Retina (tissue), 1 donor: ENCODE measurements around the gene FCAR.
"Not testable (repeated sequence)": the region's sequence is repeated elsewhere in the genome, so short reads cannot be mapped to it uniquely, and the experiment has no call there.

Experiments
- DNase-seq: peaks from one replicate; pipeline ENCODE4 v3.0.0-alpha.2; 2016

Gene FCAR

DNA sequence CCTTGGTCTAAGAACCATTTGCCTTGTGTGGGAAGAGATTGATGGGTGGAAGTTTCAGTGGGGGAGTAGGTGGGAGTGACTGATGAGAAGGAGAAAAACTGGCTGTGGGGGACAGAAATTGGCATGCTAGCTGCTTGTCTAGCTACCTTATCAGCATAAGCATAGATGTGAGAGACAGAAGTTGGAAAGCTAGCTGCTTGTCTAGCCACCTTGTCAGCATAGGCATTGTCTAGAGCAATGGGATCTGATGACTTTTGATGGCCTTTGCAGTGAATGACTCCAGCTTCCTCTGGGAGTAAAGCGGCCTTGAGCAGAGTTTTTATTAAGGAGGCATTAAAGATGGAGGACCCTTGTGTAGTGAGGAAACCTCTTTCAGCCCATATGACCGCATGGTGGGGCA lies 22.0 kb downstream of the FCAR start:
- no peak for DNase-seq

DNA sequence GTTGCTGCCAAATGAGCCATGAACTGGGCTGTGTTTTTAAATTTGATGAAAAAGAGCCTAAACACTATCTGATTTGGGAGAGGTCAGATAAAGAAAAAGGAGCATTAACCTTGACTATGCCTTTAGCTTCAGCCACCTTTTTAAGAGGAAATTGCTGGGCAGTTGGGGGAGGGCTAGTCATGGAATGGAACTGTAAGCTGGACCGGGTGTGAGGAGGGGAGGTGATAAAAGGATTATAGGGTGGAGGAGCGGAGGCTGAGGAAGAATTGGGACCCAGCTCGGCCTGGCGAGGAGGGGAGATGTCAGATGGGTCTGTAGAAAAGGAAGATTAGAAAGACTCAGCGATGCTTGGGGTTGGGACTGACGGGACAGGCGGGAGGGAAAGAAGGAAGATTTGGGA lies 24.6 kb downstream of the FCAR start:
- not testable (repeated sequence) for DNase-seq

DNA sequence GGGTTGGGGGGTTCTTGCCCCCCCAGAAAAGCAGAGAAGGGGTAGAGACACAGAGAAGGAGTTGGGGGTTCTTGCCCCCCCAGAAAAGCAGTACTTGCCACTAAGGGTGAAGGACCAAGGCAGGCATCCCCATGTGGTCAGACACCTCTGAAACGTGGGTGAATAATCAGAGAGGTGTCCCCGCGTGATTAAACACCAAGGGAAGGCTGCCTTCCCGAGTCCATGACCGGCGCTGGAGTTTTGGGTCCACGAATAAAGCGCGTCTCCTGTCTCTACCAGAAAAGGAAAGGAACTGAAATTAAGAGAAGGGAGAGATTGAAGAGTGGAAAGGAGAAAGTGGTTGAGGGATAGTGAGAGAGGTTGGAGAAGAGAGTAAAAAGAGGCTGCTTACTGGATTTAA lies 25.6 kb downstream of the FCAR start:
- not testable (repeated sequence) for DNase-seq

DNA sequence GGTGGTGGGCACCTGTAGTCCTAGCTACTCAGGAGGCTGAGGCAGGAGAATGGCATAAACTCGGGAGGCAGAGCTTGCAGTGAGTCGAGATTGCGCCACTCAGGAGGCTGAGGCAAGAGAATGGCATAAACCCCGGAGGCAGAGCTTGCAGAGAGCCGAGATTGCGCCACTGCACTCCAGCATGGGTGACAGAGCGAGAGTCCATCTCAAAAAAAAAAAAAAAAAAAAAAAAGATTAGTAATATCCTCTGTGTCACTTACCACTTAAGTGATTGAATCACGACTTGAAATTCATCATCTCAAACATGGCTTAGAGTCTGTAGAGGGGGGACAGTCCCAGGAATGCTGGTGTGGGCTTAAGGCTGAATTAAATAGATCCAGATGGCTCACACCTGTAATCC lies 27.1 kb downstream of the FCAR start:
- not testable (repeated sequence) for DNase-seq

DNA sequence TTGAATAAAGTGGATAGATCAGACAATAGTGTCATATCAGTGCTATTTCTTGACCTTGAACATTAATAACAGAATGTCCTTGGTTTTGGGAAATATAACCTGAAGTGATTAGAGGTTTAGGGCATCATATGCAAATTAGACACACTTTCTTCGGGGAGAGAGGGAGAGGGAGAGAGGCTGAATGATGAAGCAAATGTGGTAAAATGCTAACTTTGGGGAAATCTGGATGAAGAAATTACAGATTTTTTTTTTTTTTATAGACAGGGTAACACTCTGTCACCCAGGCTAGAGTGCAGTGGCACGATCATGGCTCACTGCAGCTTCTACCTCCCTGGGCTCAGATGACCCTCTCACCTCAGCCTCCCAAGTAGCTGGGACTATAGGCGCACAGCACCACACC lies 28.0 kb downstream of the FCAR start:
- DNase-seq = no peak

DNA sequence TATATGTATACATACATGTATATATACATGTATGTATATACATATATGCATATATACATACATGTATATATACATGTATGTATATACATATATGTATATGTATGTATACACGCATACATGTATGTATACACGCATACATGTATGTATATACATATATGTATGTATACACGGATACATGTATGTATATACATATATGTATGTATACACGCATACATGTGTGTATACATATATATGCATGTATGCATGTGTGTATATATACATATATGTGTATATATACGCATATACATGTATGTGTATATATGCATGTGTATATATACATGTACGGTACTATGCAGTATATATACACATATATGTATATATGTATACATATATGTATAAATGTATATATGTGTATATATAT lies 29.3 kb downstream of the FCAR start:
- no peak for DNase-seq

DNA sequence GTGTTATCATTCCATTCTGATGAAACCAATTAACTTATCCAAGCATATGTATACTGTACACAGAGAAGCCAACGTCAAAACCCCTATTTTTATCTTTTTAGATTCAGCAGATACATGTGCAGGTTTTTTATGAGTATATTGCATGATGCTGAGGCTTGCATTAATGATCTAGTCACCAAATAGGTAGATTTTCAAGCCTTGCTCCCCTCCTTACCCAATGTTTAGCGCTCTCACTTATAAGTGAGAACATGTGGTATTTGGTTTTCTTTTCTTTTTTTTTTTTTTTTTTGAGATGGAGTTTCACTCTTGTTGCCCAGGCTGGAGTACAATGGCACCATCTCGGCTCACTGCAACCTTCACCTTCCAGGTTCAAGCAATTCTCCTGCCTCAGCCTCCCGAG lies 30.2 kb downstream of the FCAR start:
- DNase-seq = not testable (repeated sequence)

DNA sequence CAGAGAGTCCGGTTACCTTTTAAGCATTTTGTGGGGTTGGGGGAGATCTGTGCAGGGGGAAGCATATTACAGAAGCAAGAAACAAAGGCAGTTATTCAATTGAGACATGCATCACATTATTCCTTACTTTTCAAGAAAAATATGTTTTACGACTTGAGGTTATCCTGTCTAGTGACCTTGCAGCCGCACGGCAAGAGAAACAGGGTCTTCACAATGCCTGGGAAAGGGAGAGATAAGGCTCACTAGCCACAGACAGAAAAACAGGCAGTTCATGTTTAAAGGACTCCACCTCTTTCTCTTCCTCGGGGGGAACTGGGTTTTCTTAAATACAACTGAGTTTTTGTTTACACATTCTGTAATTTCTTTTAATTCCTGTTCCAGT lies 31.4 kb downstream of the FCAR start:
- no peak for DNase-seq

DNA sequence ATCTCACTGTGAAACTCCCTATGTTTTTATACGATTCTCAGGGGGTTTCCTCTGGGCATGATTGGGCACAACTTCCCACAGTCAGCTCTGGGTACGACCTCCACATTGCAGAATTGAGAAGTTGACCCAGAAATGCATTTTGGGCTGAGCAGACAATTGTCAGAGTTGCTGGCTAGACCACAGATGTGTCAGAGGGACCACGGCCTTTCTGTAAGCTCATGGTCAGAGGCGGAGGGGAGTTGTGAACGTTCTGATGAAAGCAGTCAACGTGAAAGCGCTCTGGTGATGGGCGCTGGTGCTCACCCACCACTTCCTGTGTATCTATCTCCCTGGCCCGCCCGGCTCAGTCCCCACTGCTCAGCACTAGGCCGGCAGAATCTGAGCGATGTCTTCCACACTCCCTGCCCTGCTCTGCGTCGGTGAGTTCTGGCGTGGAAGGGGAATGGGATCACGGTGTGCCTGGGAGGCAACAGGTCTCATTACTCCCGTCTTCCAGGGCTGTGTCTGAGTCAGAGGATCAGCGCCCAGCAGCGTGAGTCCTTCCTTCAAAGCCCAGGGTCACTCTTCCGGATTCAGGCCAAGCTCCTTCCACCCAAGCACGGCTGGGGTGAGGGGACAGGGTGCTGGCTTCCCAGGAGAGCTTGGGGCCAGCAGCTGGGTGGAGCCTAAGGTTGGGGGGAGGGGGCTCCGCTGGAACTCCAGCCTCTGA lies 31.9 kb downstream of the FCAR start, which contains the start of gene NCR1:
Gene NCR1 (plus strand): TSS at position 346 of the 709 bp plus-strand sequence. CDS start 40 bp downstream, at position 386.
- no peak for DNase-seq

DNA sequence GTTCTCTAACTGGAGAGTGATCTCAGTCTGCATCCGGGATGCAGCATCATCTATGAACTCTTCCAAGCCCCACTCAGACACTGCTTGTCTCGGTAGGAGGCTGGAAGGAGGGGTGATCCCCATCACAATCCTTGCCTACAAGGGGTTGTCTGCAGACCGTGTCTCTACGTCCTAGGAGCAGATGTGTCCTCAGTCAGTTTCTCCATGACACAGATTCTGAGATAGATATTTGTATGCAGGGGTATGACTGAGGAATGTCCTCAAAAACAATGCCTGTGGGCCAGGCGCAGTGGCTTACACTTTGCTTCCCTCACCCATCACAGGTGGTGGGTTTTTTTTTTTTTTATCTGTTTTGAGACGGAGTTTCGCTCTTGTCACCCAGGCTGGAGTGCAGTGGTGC lies 32.8 kb downstream of the FCAR start:
- no peak for DNase-seq

DNA sequence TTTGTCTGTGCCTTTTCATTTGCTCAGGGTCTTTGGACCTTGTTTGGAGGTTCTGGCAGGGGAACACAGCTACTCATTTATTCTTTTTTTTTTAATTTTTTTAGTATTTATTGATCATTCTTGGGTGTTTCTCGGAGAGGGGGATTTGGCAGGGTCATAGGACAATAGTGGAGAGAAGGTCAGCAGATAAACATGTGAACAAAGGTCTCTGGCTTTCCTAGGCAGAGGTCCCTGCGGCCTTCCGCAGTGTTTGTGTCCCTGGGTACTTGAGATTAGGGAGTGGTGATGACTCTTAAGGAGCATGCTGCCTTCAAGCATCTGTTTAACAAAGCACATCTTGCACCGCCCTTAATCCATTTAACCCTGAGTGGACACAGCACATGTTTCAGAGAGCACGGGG lies 33.9 kb downstream of the FCAR start:
- not testable (repeated sequence) for DNase-seq

DNA sequence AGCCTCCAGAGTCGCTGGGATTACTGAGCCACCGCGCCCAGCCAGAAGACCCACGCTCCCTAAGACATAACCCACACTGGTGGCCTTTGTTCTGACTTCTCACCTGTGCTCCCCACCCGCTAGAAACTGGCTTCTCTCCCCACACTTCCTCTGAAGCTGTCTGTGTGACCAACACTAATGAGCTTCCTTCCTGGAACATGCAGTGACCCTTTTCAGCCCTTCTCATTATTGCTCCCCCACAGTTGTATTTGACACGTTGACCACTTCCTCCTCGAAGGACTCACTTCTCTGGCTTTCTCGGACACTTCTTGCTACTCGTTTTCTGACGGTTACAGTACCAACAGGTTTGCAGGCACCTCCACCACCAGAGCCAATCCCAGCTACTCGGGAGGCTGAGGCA lies 42.8 kb downstream of the FCAR start:
- DNase-seq = no peak

DNA sequence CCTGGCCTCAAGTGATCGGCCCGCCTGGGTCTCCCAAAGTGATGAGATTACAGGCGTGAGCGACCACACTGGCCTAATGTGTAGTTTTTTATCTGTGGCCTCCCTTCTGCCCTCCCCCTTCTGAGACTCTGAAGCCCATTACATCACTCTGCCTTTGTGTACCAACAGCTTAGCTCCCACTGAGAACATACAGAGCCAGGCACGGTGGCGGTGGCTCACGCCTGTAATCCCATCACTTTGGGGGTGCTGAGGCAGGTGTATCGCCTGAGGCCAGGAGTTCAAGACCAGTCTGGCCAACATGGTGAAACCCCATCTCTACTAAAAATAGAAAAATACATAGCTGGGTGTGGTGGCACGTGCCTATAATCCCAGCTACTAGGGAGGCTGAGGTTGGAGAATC lies 44.5 kb downstream of the FCAR start:
- DNase-seq = no peak

DNA sequence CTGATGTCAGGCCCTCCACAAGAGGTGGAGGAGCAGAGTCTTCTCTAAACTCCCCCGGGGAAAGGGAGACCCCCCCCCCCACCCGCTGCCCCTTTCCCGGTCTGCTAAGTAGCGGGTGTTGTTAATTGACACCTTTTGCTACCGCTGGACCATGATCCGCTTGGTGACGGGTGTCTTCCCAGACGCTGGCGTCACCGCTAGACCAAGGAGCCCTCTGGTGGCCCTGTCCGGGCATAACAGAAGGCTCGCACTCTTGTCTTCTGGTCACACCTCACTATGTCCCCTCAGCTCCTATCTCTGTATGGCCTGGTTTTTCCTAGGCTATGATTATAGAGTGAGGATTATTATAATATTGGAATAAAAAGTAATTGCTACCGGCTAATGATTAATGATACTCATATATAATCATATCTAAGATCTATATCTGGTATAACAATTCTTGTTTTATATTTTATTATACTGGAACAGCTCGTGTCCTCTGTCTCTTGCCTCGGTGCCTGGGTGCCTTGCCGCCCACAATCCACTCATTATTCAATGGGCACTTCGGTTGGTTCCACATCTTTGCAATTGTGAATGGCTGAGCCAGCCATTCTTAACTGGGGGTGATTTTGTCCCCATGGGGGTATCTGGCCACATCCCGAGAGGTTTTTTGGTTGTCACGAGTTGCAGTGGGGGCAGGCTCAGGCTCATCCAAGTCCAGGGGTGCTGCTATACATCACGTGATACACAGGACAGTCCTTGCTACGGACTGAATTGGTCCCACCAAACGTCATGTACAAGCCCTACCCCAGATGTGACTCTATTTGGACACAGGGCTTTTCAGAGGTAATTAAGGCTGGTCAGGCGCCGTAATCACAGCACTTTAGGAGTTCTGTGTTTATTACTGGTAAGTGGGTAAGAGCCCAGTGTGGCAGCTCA lies 45.9 kb downstream of the FCAR start:
- peak; percentile 27 for DNase-seq

DNA sequence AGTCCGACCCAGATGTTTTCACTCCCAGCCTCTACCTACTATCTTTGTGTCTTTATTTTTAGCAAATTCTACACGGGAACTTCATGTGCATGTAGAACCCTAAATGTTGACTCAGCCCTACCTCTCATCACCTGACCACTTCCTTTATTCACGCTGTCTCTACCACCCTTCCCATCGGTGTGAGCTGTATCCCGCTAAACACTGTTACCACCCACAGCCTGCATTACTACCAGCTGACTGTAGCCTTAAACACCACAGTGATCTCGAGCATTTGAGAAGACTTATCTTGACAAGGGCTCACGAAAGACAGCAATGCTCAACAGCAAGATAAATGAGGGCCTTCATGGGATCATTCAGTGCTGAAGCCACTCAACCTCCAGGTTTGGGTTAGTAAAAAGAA lies 47.0 kb downstream of the FCAR start:
- no peak for DNase-seq

DNA sequence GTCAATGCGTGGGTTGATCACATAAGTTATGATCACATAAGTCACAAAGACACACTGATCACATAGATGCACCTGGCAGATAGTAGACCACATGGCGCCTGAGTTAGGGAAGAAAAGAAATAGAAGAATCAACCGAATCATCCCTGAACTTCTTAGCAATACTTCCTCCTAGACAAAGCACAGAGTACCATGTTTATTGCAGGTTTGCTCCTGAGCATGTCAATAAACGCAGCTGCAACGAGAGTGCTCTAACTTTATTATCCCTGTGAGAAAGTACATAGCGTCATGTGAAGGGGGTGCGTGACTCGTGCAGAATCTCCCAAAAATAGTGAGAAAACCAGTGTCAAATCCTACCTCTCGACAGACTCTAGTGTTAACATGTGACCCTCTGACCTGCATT lies 49.2 kb downstream of the FCAR start:
- DNase-seq = no peak

DNA sequence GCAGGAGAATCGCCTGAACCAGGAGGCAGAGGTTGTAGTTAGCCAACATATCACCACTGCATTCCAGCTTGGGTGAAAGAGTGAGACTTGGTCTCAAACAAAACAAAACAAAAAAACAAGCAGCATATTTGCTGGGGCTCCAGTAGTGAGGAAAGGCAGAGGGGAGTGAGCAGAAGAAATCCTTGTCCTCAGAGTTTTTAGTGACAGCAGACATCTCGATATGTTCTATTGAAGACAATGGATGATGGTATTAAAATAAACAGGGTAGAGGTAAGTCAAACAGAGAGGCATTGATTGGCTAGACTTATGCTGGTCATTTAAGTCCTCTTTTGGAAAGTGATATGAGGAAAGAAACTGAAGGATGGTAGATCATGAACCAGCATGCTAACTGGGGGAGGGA lies 54.3 kb downstream of the FCAR start:
- DNase-seq = no peak

DNA sequence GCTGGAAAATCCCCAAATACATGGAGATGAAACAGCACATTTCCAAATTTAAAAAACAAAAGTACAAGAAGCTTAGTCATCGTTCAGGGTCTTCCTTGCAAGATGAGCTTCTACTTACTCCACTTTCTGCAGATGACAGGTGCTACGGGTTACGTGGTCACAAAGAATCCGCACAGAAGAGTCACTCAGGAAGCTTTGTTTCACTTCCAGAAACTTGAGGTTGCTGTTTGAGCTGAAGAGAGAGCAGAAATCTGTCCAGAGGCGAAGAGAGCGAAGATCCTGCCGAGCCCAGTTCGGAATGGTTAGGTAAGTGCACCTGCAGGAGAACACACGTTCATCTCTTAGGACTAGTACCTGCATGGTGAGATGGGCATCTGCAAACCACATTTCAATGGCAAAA lies 63.9 kb downstream of the FCAR start:
- no peak for DNase-seq

DNA sequence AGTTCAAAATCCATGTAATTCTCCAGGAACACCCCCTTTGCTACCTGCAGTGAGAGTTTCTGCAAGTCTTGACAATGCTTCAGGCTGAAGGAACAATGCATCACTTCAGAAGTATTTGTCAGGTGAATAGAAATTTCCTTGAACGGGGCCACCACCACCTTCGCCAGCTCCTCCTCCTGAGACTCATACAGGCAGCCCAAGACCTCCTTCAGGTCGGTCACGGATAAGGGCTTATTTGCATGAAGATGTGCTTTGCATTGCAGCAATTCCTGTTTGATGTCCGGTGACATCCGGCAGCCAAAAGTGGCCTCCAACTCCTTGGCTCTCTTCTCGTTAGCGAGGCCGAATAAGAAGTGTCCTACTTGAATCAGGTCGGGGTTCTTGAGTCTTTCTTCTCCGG lies 64.9 kb downstream of the FCAR start:
- DNase-seq = no peak

DNA sequence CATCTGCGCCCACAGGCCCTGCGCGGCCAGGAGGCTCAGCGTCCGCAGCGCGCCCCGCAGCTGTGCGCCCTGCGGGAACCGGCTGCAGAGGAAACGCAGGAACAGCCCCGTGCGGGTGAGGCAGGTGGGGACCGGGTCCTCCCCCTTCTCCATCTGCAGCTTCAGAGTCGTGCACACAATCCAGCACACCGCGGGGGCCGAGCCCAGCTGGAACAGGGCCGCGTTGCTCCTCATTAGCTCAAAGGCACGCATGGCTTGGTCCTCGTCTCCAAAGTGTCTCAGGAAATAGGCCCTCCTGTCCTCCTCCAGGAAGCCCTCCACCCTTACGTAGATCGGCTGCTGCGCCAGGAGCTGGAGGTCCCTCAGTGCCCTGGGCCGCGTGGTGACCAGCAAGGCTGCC lies 65.5 kb downstream of the FCAR start:
- DNase-seq = not testable (repeated sequence)
